ENCODE measurements around the gene CHST13.

The CHST13 gene

DNA sequence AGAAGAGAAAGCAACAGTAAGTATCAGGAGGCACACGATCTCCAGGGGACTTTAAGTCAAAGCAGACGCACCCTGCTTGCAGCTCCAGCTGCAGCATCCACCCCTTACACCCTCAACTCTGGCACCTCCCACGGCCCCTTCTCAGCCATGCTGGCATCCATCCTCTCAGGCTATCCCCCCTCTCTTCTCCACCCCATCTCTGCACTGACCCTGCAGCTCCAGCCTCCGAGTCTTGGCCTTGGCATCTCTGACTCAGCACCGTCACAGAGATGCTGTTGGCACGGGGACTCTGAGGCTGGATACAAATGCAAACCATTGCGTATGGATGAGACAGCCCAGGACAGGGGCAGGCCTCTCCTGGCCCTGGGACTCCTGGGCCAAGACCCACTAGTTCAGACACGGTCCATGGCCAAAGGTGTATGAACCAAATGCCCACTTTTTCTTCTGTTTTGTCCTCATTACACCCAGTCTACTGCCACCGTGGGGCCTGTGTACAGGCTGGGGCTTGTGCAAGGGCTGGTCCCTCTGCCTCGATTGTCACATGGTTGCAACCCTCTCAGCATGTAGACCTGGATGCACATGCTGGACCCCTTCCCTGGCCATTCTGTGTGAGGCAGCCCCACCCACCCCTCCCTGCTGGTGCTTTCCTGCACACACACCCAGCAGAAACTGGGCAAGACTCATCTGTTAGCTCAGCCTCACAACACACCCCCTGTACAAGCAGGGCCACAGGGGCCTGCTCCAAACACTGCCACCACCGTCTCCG lies 29.6 kb upstream of the CHST13 start:
- no peak overlapping the region for H3K4me3 ChIP-seq (ENCODE audit: low read depth, low read length)
- TF ChIP-seq, protein P1, sequence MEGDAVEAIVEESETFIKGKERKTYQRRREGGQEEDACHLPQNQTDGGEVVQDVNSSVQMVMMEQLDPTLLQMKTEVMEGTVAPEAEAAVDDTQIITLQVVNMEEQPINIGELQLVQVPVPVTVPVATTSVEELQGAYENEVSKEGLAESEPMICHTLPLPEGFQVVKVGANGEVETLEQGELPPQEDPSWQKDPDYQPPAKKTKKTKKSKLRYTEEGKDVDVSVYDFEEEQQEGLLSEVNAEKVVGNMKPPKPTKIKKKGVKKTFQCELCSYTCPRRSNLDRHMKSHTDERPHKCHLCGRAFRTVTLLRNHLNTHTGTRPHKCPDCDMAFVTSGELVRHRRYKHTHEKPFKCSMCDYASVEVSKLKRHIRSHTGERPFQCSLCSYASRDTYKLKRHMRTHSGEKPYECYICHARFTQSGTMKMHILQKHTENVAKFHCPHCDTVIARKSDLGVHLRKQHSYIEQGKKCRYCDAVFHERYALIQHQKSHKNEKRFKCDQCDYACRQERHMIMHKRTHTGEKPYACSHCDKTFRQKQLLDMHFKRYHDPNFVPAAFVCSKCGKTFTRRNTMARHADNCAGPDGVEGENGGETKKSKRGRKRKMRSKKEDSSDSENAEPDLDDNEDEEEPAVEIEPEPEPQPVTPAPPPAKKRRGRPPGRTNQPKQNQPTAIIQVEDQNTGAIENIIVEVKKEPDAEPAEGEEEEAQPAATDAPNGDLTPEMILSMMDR (IDR thresholded peaks at IDR 0.05; ENCODE audit: borderline replicate concordance, insufficient read depth, low read depth, low read length), result no peak

DNA sequence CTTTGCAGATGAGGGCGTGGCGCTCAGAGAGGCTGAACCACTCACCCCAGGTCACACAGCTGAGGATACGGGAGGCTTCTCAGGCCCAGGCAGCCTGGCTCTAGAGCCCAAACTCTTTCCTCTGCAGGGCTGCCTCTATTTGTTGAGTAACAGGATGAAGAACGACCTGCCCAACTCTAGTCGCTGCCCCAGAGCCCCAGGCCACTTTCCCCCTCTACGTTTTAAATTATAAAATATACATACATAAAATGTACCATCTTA lies 29.1 kb upstream of the CHST13 start:
- TF ChIP-seq, protein P1 (IDR thresholded peaks at IDR 0.05; ENCODE audit: borderline replicate concordance, insufficient read depth, low read depth, low read length), result no peak
- no peak overlapping the region for H3K4me3 ChIP-seq (ENCODE audit: low read depth, low read length)

GRCh38 chr3:126495786-126496185 lies 28.2 kb upstream of the CHST13 start:
- TF ChIP-seq, protein P1 (IDR thresholded peaks at IDR 0.05; ENCODE audit: borderline replicate concordance, insufficient read depth, low read depth, low read length), result no peak
- no peak overlapping the region for H3K4me3 ChIP-seq (ENCODE audit: low read depth, low read length)

DNA sequence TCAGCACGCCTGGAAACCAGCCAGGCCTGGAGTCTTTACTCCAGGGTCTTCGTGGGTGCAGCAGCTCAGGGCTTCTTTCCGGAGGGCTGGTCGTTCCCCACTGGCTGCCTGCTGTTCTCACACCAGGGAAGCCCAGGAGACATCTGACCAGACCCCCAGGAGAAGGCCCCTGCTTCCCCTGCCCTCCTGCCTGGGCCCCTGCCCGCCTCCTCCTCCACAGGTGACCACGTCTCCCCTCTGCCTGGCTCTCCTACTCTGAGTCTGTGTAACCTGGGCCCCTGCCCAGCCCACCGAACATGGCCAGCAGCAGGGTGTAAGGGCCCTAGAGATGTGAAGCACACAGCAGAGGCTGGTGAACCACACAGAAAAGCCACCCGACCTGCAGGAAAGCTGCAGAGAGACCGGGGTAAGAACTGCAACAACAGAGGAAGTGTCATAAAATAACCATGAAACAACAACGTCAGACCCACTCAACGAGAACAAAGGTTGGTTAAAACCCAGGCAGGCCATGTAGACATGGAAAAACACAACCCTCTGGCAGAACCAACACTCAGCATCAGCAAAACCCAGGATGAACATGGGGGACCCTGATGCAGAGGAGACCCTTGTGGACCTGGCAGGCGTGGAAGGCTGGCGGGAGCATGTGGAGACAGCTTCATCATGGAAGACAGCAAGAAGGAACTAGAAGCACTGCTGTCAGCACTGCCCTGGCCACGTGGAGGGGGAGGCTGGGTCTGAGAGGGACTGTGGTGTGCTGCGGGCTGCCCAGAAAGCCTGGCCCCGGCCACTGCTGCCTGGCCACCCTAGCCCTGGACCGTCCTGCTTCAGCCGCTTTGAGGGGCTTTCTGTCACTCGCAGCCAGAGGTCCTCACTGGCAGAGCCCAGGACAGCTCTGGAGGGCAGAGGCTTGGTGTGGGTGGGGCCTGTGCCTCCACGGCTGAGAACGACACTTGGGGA lies 26.8 kb upstream of the CHST13 start:
- TF ChIP-seq, protein P1 (IDR thresholded peaks at IDR 0.05; ENCODE audit: borderline replicate concordance, insufficient read depth, low read depth, low read length), result no peak
- no peak overlapping the region for H3K4me3 ChIP-seq (ENCODE audit: low read depth, low read length)

- H3K4me3 ChIP-seq (ENCODE audit: low read depth, low read length), result no peak overlapping the region
- TF ChIP-seq, protein P1 (IDR thresholded peaks at IDR 0.05; ENCODE audit: borderline replicate concordance, insufficient read depth, low read depth, low read length), result no peak
These were observed 26.0 kb upstream of the CHST13 start for GRCh38 chr3:126497956-126498355.

DNA sequence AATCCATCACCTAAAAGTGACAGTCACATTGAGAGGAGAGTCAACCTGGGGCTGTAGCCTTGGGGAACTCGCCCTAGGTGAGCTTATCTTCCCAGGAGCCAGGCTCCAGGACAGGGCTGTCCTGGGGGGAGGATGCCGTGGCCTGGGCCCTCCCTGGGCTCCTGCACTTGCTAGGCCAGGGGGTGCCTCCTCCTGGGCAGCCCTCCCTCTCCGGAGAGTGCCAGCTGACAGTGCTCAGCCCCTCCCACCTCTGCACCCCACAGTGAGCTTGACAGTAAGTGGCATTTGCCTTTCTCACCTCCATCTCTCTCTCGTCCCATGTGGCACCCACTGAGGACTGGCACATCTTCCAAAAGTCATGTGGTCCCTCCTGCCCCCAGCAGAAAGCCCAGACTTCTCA lies 25.5 kb upstream of the CHST13 start:
- H3K4me3 ChIP-seq (ENCODE audit: low read depth, low read length), result no peak overlapping the region
- TF ChIP-seq, protein P1 (IDR thresholded peaks at IDR 0.05; ENCODE audit: borderline replicate concordance, insufficient read depth, low read depth, low read length), result no peak
